ENCODE data around the gene DNAAF2. TPM values are rescaled to one million over a fixed set of nuclear protein-coding genes. Genes with fewer than 3 reads are reported as not detected.
A peak's percentile ranks its signal among the peaks of the same experiment; 100 is the strongest.

The DNAAF2 gene
- total and polyA plus RNA-seq, 2 of the 13 experiments (the other 11 are each of a cell fraction or from before 2014, with no cell fraction given), result 6.1 to 13.6 TPM

GRCh38 chr14:49598485-49599300 is 36.4 kb downstream of the DNAAF2 start, which contains the start of gene LRR1 (continued):
- 0 out of 2 replicates have a peak, but pooled peaks have one; percentile 25 for TF ChIP-seq ZBTB43 (CRISPR knock-in tag; conservative IDR thresholded peaks at IDR 0.05)
- TF ChIP-seq ARID2 (CRISPR knock-in tag; IDR thresholded peaks at IDR 0.05; ENCODE audit: borderline replicate concordance), result peak; percentile 87; the same call in 1 of the 2 replicates
- no peak for TF ChIP-seq DBP (CRISPR knock-in tag; IDR thresholded peaks at IDR 0.05; ENCODE audit: not compliant biosample characterization)
- TF ChIP-seq ATF7 (IDR thresholded peaks at IDR 0.05), result no peak
- TF ChIP-seq ATF7 (CRISPR knock-in tag; IDR thresholded peaks at IDR 0.05), result no peak
- TF ChIP-seq MEIS2 (CRISPR knock-in tag; IDR thresholded peaks at IDR 0.05), result peak; percentile 84
- TF ChIP-seq ELF4 (CRISPR knock-in tag; IDR thresholded peaks at IDR 0.05; ENCODE audit: borderline replicate concordance), result no peak
- TF ChIP-seq CEBPG (CRISPR knock-in tag; IDR thresholded peaks at IDR 0.05), result peak; percentile 27
- no peak for TF ChIP-seq ZNF468 (CRISPR knock-in tag; IDR thresholded peaks at IDR 0.05)
- TF ChIP-seq ZFP1 (CRISPR knock-in tag; IDR thresholded peaks at IDR 0.05), result no peak; the same call in 1 of the 2 replicates
- peak; percentile 63; the same call in 1 of the 2 replicates for TF ChIP-seq MTA1 (CRISPR knock-in tag; IDR thresholded peaks at IDR 0.05; ENCODE audit: borderline replicate concordance)
- TF ChIP-seq ZNF275 (CRISPR knock-in tag; IDR thresholded peaks at IDR 0.05; ENCODE audit: borderline replicate concordance), result 0 out of 2 replicates have a peak, but pooled peaks have one; percentile 56
- no peak for TF ChIP-seq HOXA9 (CRISPR knock-in tag; IDR thresholded peaks at IDR 0.05; ENCODE audit: borderline replicate concordance)
- peak; percentile 85 for TF ChIP-seq ATF7-NPFF (CRISPR knock-in tag; IDR thresholded peaks at IDR 0.05; ENCODE audit: low read depth)
- peak; percentile 86 for TF ChIP-seq GABPB1 (CRISPR knock-in tag; IDR thresholded peaks at IDR 0.05)
- 0 out of 2 replicates have a peak, but pooled peaks have one; percentile 6 for TF ChIP-seq ZNF629 (CRISPR knock-in tag; conservative IDR thresholded peaks at IDR 0.05)
- TF ChIP-seq ZNF615 (CRISPR knock-in tag; IDR thresholded peaks at IDR 0.05; ENCODE audit: borderline replicate concordance), result no peak
- TF ChIP-seq LCORL (IDR thresholded peaks at IDR 0.05), result no peak
- no peak; the same call in 1 of the 2 replicates for TF ChIP-seq LCORL (CRISPR knock-in tag; IDR thresholded peaks at IDR 0.05)
- TF ChIP-seq MXD3 (CRISPR knock-in tag; IDR thresholded peaks at IDR 0.05), result peak; percentile 82
- peak; percentile 76; the same call in 1 of the 2 replicates for TF ChIP-seq ZIK1 (CRISPR knock-in tag; IDR thresholded peaks at IDR 0.05; ENCODE audit: borderline replicate concordance, low read depth)
- peak; percentile 30 for TF ChIP-seq RAD21 (CRISPR knock-in tag; IDR thresholded peaks at IDR 0.05)
- peak; percentile 80 for TF ChIP-seq SALL1 (CRISPR knock-in tag; IDR thresholded peaks at IDR 0.05)
- no peak for TF ChIP-seq BHLHE40 (IDR thresholded peaks at IDR 0.05; ENCODE audit: low read length)
- peak; percentile 72 for TF ChIP-seq DRAP1 (CRISPR knock-in tag; IDR thresholded peaks at IDR 0.05)
- no peak for TF ChIP-seq ZNF101 (CRISPR knock-in tag; IDR thresholded peaks at IDR 0.05; ENCODE audit: borderline replicate concordance, low read depth)
- TF ChIP-seq PTBP1 (IDR thresholded peaks at IDR 0.05; ENCODE audit: low read depth, low read length, poor library complexity, severe bottlenecking), result peak; percentile 40
